ENCODE results near the gene SCG3. TPM values are rescaled to one million over a fixed set of nuclear protein-coding genes. Genes with fewer than 3 reads are reported as not detected.

SCG3 gene
- total RNA-seq, 1 donor from 2014 or later: not detected

DNA sequence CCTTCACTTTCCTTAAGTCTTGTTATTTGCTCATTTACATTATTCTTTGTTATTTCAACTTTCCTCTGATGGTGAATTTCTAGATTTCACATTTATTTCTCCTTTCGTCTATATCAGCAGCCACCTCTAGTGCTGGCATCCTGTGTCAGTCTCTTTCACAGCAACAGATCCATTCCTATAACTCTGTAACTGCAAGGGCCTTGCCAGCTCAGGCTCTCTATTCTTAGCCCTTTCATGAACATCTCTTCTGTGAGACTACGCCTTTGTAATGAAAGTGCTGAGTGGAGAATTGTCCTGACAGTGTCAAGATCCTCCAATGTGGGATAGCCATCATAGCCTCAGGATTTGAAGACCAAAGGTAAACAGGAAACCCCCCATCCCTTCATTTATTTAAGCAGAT, 3.9 kb upstream of the SCG3 start:
- ATAC-seq (no peak), DNase-seq (ENCODE audit: low spot score) (no peak)

DNA sequence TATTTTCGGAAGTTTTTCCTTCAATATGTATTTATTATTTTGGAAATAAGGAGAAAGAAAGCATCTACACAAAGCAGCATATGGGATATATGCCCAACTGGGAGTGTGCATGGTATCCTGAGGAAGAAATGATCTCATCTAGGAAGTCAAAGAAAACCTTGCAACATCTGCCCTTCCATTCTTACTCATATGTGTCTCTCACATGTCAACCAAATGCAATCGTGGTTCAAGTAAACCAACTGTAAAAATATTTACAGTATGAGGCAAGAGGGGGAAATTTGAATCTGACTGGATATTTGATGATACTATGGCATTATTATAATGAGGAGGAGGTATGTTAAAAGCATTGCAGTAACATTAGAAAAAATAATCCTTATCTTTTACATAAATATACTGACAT, 3.2 kb upstream of the SCG3 start:
- ATAC-seq (no peak), DNase-seq (ENCODE audit: low spot score) (no peak)

GRCh38 chr15:51680321-51680720, 982 bp upstream of the SCG3 start:
- no peak for ATAC-seq
- DNase-seq (ENCODE audit: low spot score): no peak

GRCh38 chr15:51687565-51687964, 6.3 kb downstream of the SCG3 start:
- ATAC-seq (no peak), DNase-seq (ENCODE audit: low spot score) (no peak)

DNA sequence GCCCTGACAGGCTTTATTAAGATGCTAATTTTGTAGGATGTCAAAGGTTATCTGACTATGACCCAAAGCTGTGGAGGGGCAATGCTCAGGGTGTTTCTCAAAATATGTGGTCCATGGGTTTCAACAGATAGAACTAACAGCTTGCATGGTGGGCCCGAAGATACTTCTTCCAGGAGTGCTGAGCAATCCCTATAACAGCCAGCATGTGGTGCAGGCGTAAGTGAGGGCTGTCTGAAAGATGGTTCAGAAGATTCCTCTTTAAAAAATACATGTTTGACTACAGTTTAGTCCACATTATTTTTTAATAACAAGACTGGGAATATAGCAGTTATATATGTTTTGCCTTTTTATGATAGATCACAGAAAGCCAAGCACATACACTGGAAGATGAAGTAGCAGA, 7.6 kb downstream of the SCG3 start:
- ATAC-seq (no peak), DNase-seq (ENCODE audit: low spot score) (no peak)

DNA sequence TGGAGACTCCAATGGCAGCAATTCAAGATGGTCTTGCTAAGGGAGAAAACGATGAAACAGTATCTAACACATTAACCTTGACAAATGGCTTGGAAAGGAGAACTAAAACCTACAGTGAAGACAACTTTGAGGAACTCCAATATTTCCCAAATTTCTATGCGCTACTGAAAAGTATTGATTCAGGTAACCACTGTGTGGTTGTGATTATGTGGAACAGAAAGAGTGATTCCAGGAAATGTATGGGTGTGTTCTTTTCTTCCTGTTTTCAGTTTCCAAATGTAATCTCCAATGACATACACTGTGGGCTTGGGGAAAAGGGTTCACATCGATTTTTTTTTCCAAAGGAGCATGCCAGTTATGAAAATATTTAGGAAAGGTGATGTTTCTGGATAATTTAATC, 10.9 kb downstream of the SCG3 start:
- ATAC-seq (no peak), DNase-seq (ENCODE audit: low spot score) (no peak)

GRCh38 chr15:51696566-51696965, 15.3 kb downstream of the SCG3 start:
- no peak for ATAC-seq
- no peak for DNase-seq (ENCODE audit: low spot score)

DNA sequence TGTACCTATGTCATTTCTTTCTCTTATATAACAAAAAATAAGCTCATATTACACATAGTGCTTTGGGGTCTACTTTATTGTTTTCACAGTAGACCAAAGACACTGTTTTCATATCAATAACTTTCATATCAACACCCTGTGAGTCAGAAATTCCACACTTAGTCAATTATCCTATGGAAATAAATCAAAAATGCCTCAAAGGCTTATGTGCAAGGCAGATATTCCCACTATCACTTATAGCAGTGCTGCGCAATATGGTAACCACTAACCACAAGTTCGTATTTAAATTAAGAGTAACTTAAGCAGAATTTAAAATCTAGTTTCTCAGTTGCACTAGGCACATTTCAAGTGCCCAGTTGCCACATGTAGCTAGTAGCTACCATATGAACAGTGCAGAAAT, 15.9 kb downstream of the SCG3 start:
- DNase-seq (ENCODE audit: low spot score): no peak
- ATAC-seq: no peak

DNA sequence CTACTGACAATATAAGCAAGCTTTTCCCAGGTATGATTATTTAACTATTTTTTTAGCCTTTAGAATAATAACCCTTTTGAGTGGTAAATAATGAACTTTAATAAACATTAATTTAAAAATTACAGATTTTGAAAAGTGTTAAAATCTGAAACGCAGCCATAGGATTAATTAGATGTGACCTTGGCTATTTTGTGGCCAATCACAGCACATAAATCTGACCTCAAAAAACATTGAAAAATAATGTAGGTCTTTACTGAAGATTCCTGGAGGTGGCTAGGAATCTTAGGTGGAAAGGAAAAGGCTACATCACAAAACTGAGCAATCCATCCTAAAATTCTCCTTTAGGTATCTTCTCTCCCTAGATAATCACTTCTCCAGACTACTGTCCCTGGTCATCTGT, 18.1 kb downstream of the SCG3 start:
- no peak for ATAC-seq

GRCh38 chr15:51702710-51703109, 21.4 kb downstream of the SCG3 start:
- no peak for ATAC-seq
- no peak for DNase-seq (ENCODE audit: low spot score)

More for the DNA sequence above, 18.1 kb downstream of the SCG3 start:
- DNase-seq (ENCODE audit: low spot score): no peak

DNA sequence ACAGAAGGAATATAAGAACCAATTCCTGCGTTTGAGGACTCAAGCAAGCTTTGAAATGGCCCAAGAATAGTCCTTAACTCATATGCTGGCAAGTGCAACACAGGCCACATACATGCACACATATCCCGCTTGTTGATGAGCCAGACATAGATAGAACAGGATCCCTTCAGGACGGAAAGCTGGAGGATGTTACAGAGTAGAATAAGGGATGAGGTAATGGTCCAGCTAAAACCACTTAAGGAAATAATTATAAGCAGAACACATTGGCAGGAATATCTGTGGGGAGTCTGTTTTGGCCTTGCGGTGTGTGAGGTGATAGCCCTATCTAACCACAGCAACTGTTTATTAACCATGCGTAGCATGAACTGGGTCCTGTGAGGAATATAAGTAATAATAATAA, 25.0 kb downstream of the SCG3 start:
- ATAC-seq: no peak

GRCh38 chr15:51706926-51707608, 25.8 kb downstream of the SCG3 start:
- DNase-seq (ENCODE audit: low spot score) (no peak), ATAC-seq (no peak)

More for the DNA sequence above, 25.0 kb downstream of the SCG3 start:
- DNase-seq (ENCODE audit: low spot score): no peak

DNA sequence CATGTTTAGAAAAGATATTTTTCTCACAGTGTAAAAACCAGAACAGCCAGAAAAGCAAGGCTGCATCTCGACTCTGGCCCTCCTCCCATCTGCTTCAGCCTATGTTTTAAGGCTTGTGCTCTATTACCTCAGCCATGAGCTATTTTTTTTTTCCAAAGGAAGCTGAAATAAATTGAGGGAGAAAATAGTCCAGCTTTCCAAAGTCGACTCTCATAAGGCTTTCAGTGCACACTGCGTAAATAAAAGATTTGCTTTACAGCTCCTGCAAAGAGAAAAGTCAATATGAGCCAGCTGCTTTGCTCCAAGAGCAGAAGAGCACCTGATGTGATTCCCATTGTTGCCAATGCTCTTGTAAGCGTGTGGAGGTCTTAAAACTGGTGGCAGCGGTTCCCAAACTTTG, 26.7 kb downstream of the SCG3 start:
- no peak for ATAC-seq

GRCh38 chr15:51709031-51709430, 27.7 kb downstream of the SCG3 start:
- ATAC-seq: no peak
- no peak for DNase-seq (ENCODE audit: low spot score)

More for the DNA sequence above, 26.7 kb downstream of the SCG3 start:
- DNase-seq (ENCODE audit: low spot score): no peak

DNA sequence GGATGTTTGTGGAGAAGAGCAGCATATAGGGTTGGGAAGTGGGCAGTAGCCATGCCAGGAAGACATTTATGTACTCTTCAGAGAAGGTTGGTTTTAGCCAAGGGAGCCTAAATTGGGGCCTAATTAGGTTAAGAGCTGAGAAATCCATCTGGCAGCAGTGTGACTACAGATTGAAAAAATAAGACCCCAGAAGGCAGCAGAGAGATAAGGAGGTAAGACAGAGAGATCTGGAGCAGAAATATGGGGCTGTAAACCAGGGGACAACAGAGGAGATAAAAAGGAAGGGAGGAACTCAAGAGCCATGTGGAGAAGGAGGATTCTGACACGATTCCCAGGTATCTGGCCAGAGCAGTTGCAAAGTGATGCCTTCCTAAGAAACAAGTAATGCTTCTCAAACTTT, 32.9 kb downstream of the SCG3 start:
- no peak for ATAC-seq
- no peak for DNase-seq (ENCODE audit: low spot score)

GRCh38 chr15:51714911-51715310, 33.6 kb downstream of the SCG3 start:
- DNase-seq (ENCODE audit: low spot score) (no peak), ATAC-seq (no peak)

- DNase-seq (ENCODE audit: low spot score): no peak
- ATAC-seq: no peak
Observed at GRCh38 chr15:51718219-51718618, 36.9 kb downstream of the SCG3 start.

GRCh38 chr15:51718746-51719145, 37.4 kb downstream of the SCG3 start:
- ATAC-seq: no peak
- DNase-seq (ENCODE audit: low spot score): no peak

GRCh38 chr15:51720201-51720995, 39.1 kb downstream of the SCG3 start:
- ATAC-seq: no peak
- no peak for DNase-seq (ENCODE audit: low spot score)

- no peak for ATAC-seq
- DNase-seq (ENCODE audit: low spot score): no peak
Observed at GRCh38 chr15:51721199-51721960, 40.1 kb downstream of the SCG3 start.

DNA sequence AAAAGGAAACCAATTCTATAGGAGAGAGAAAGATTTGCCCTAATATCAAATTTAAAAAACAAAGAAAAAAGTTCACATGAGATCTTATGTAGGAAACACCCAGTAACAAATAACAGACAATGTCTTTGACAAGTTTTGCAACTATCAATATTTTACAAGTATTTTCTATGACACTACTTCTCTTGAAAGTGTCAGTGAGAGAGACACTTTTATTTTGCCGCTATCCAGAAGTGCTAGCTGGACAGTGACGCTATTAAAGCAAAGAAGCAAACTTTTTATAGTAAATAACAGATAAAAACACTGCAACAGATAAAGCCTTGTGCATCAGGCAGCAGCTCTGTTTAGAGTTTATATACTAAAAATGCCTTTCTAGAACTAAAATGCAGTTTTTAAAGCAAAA, 42.9 kb downstream of the SCG3 start:
- no peak for ATAC-seq
- no peak for DNase-seq (ENCODE audit: low spot score)

DNA sequence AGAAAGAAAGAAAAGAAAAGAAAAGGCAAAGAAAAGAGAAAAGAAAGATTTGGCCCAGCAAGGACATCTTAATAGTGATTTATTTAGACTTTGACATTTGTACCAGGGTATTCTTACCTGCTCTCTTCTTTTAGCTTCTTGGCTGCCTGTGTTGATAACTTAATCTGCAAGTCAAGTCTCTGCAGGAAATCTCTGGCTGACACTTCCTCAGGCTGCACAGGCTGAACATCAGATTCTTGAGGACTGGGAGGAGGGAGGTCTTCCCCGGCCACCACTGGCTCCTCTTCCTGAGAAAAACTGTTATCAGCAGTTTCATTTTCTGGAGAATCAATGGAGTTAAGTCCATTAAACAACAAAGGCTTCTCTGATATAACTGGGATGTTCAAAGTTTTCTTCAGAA, 43.4 kb downstream of the SCG3 start:
- DNase-seq (ENCODE audit: low spot score): no peak
- peak; percentile 42 for ATAC-seq

Data from left lobe of liver (tissue), 2 donors.